ENCODE data around the gene KDELR1. TPM values are rescaled to one million over a fixed set of nuclear protein-coding genes. Genes with fewer than 3 reads are reported as not detected.

The KDELR1 gene
- total RNA-seq, 1 experiment from 2014 or later: 53.7 TPM

DNA sequence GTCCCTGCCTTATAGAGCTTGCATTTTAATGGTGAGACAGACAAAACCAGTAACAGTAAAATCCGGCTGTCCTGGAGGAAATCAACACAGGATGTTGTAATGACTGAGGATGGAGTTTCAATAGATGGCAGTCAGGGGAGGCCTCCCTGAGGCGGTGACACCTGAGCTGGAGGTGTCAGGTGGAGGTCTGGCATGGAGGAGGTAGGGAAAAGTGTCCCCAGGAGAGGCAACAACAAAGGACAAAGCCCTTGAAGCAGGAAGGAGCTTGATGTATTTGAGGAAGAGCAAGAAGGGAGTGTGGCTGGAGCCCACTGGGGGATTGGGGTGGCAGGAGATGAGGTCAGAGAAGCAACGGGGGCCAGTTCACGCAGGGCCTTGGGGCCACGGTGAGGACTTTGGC lies 9.9 kb upstream of the KDELR1 start:
- H2AFZ ChIP-seq (ENCODE audit: low read length): no peak overlapping the region
- H4K20me1 ChIP-seq (ENCODE audit: insufficient read depth, low read depth, low read length): no peaks in the 10 kb centered on the region
- no peaks in the 10 kb centered on the region for H3K9me2 ChIP-seq (replicated peaks; ENCODE audit: insufficient read depth, low read length)
- no peaks in the 10 kb centered on the region for H3K27me3 ChIP-seq (ENCODE audit: low read length)
- H3K4me2 ChIP-seq (ENCODE audit: low read depth, low read length, poor library complexity, severe bottlenecking): no peak overlapping the region
- no peaks in the 10 kb centered on the region for H3K9me3 ChIP-seq (ENCODE audit: low read length)
- DNase-seq: no peak
- no peak overlapping the region for H3K4me3 ChIP-seq (ENCODE audit: low read length)
- H3K27ac ChIP-seq (ENCODE audit: low read length): no peak overlapping the region
- no peaks in the 10 kb centered on the region for H3K36me3 ChIP-seq (ENCODE audit: insufficient read depth, low read length)
- H3K4me1 ChIP-seq (ENCODE audit: low read length): peaks cover 6% of the 10 kb centered on the region
- no peaks in the 10 kb centered on the region for H3K79me2 ChIP-seq (ENCODE audit: low read length)
- no peak overlapping the region for H3K9ac ChIP-seq (ENCODE audit: low read length)

GRCh38 chr19:48400018-48400742 lies 8.8 kb upstream of the KDELR1 start:
- no peaks in the 10 kb centered on the region for H3K9me2 ChIP-seq (replicated peaks; ENCODE audit: insufficient read depth, low read length)
- peak overlapping the region; percentile 70; the same call in 1 of the 2 replicates for H2AFZ ChIP-seq (ENCODE audit: low read length)
- DNase-seq: peak; percentile 73
- no peaks in the 10 kb centered on the region for H3K9me3 ChIP-seq (ENCODE audit: low read length)
- H3K9ac ChIP-seq (ENCODE audit: low read length): peak overlapping the region; percentile 21; the same call in 1 of the 2 replicates
- no peaks in the 10 kb centered on the region for H3K27me3 ChIP-seq (ENCODE audit: low read length)
- no peak overlapping the region for H3K4me3 ChIP-seq (ENCODE audit: low read length)
- no peaks in the 10 kb centered on the region for H3K36me3 ChIP-seq (ENCODE audit: insufficient read depth, low read length)
- no peaks in the 10 kb centered on the region for H4K20me1 ChIP-seq (ENCODE audit: insufficient read depth, low read depth, low read length)
- no peaks in the 10 kb centered on the region for H3K79me2 ChIP-seq (ENCODE audit: low read length)
- H3K27ac ChIP-seq (ENCODE audit: low read length): no peak overlapping the region
- H3K4me2 ChIP-seq (ENCODE audit: low read depth, low read length, poor library complexity, severe bottlenecking): peak overlapping the region; percentile 38
- H3K4me1 ChIP-seq (ENCODE audit: low read length): peaks cover 6% of the 10 kb centered on the region

DNA sequence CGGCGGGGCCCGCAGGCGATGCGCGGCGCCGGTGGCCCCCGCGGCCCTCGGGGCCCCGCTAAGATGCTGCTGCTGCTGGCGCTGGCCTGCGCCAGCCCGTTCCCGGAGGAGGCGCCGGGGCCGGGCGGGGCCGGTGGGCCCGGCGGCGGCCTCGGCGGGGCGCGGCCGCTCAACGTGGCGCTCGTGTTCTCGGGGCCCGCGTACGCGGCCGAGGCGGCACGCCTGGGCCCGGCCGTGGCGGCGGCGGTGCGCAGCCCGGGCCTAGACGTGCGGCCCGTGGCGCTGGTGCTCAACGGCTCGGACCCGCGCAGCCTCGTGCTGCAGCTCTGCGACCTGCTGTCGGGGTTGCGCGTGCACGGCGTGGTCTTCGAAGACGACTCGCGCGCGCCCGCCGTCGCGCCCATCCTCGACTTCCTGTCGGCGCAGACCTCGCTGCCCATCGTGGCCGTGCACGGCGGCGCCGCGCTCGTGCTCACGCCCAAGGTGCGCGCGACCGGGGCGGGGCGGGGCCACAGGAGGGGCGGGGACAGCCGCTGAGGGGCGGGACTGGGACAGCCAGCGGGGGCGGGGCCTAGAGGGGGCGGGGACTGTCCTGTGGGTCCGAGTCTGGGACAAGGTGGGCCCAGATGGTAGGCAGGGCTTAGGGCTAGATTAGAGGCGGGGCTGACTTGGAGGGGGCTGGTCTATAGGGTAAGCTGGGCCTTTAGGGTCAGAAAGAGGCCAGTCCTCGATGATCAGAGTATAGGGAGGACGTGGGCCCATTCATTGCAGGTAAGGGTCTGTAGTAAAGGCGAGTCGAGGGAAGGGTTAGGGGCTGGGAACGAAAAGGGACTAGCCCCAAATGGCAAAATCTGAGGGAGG lies 7.3 kb upstream of the KDELR1 start:
- DNase-seq: peak; percentile 64

DNA sequence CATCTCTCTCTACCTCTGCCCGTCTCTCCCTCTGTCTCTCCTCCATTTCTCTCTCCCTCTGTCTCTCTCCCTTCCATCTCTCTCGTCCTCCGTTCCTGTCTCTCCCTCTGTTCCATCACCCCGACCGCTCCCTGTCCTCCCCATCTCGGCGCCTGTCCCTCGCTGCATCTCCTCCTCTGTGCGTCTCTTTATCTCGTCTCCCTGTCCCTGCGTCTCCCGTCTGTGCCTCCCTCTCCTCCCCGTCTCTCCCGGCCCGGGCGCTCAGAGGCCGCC lies 6.7 kb upstream of the KDELR1 start:
- H3K4me1 ChIP-seq (ENCODE audit: low read length): peaks cover 6% of the 10 kb centered on the region

More for the DNA sequence above, 7.3 kb upstream of the KDELR1 start:
- Histone ChIP-seq H3K27me3 (ENCODE audit: low read length) (no peaks in the 10 kb centered on the region), H3K79me2 (ENCODE audit: low read length) (no peaks in the 10 kb centered on the region), H3K4me3 (ENCODE audit: low read length) (no peak overlapping the region), H3K36me3 (ENCODE audit: insufficient read depth, low read length) (no peaks in the 10 kb centered on the region), H3K9me3 (ENCODE audit: low read length) (no peaks in the 10 kb centered on the region), H3K9me2 (replicated peaks; ENCODE audit: insufficient read depth, low read length) (no peaks in the 10 kb centered on the region), H4K20me1 (ENCODE audit: insufficient read depth, low read depth, low read length) (no peaks in the 10 kb centered on the region), H3K4me2 (ENCODE audit: low read depth, low read length, poor library complexity, severe bottlenecking) (no peak overlapping the region), H3K27ac (ENCODE audit: low read length) (no peak overlapping the region), H3K4me1 (ENCODE audit: low read length) (peaks cover 6% of the 10 kb centered on the region), H3K9ac (ENCODE audit: low read length) (no peak overlapping the region), H2AFZ (ENCODE audit: low read length) (no peak overlapping the region)

DNA sequence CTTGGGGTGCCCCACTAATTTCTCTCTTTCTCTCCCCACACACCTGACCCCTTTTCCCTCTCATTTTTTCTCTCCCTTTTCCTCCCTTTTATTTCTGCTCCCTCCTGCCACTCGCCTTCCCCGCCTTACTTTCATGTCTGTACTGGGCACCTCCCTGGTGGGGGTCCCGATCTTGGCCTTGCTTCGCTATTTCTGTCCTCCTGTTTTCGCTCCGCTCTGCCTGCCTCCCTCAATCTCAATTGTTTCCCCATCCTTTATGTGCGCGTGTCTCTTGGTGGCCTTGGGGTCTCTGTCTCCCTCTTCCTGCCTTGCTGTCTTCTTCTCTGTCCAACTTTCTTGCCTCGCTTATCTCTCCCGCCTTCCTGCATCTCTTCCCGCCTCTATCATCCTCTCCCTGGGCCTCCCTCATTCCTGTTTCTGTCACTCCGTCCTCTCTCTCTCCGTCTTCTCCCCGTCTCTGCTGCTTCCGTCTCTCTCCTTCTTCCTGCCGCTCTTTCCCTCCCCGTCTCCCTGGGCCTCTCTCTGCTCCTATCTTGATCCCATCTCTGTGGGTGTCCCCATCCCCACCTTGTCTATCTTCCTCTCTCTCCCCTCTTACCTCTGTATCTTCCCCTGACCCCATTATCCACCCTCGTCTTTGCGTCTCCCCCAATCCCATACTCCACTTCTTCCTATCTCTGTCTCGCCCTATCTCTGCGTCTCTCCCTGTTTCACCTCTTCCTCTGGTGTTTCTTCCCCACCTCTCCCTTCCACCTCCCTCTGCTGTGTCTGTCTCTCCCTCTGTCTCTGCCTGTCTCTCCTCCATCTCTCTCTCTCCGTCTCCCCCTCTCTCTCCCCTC lies 6.1 kb upstream of the KDELR1 start:
- Histone ChIP-seq H3K27me3 (ENCODE audit: low read length) (no peaks in the 10 kb centered on the region), H3K36me3 (ENCODE audit: insufficient read depth, low read length) (no peaks in the 10 kb centered on the region), H2AFZ (ENCODE audit: low read length) (no peak overlapping the region), H3K9me2 (replicated peaks; ENCODE audit: insufficient read depth, low read length) (no peaks in the 10 kb centered on the region), H3K9me3 (ENCODE audit: low read length) (no peaks in the 10 kb centered on the region), H3K4me3 (ENCODE audit: low read length) (no peak overlapping the region), H3K4me2 (ENCODE audit: low read depth, low read length, poor library complexity, severe bottlenecking) (no peak overlapping the region), H3K27ac (ENCODE audit: low read length) (no peak overlapping the region), H3K9ac (ENCODE audit: low read length) (no peak overlapping the region), H3K4me1 (ENCODE audit: low read length) (peaks cover 6% of the 10 kb centered on the region), H4K20me1 (ENCODE audit: insufficient read depth, low read depth, low read length) (no peaks in the 10 kb centered on the region), H3K79me2 (ENCODE audit: low read length) (no peaks in the 10 kb centered on the region)
- DNase-seq: no peak

More for the DNA sequence above, 6.7 kb upstream of the KDELR1 start:
- Histone ChIP-seq H3K27ac (ENCODE audit: low read length) (no peak overlapping the region), H3K36me3 (ENCODE audit: insufficient read depth, low read length) (no peaks in the 10 kb centered on the region), H3K27me3 (ENCODE audit: low read length) (no peaks in the 10 kb centered on the region), H3K4me2 (ENCODE audit: low read depth, low read length, poor library complexity, severe bottlenecking) (no peak overlapping the region), H3K9me3 (ENCODE audit: low read length) (no peaks in the 10 kb centered on the region), H3K4me3 (ENCODE audit: low read length) (no peak overlapping the region), H3K9ac (ENCODE audit: low read length) (no peak overlapping the region), H4K20me1 (ENCODE audit: insufficient read depth, low read depth, low read length) (no peaks in the 10 kb centered on the region), H3K79me2 (ENCODE audit: low read length) (no peaks in the 10 kb centered on the region), H2AFZ (ENCODE audit: low read length) (no peak overlapping the region), H3K9me2 (replicated peaks; ENCODE audit: insufficient read depth, low read length) (no peaks in the 10 kb centered on the region)
- DNase-seq: no peak

DNA sequence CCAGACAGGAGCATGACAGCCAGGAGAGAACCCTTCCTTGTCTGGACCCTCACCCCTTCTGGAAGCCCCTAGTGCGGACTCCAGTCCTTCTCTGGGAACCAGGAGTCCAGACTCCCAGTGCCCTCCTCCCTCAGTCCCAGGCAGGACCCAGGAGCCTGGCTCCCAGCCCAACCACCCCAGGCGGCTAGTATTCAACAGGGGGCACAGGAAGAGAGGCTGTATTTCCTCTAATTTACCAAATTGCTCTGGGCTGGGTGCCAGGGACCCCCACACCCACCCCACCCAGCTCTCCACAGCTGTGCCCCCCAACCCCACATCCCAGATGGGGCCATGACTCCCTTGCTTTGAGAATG lies 5.4 kb upstream of the KDELR1 start:
- no peak overlapping the region for H3K9ac ChIP-seq (ENCODE audit: low read length)
- H4K20me1 ChIP-seq (ENCODE audit: insufficient read depth, low read depth, low read length): no peaks in the 10 kb centered on the region
- H3K4me3 ChIP-seq (ENCODE audit: low read length): no peak overlapping the region
- no peaks in the 10 kb centered on the region for H3K79me2 ChIP-seq (ENCODE audit: low read length)
- no peak overlapping the region for H3K4me2 ChIP-seq (ENCODE audit: low read depth, low read length, poor library complexity, severe bottlenecking)
- no peak for DNase-seq
- no peaks in the 10 kb centered on the region for H3K9me3 ChIP-seq (ENCODE audit: low read length)
- no peaks in the 10 kb centered on the region for H3K27me3 ChIP-seq (ENCODE audit: low read length)
- no peaks in the 10 kb centered on the region for H3K9me2 ChIP-seq (replicated peaks; ENCODE audit: insufficient read depth, low read length)
- no peaks in the 10 kb centered on the region for H3K36me3 ChIP-seq (ENCODE audit: insufficient read depth, low read length)
- H3K27ac ChIP-seq (ENCODE audit: low read length): no peak overlapping the region
- H3K4me1 ChIP-seq (ENCODE audit: low read length): peaks cover 7% of the 10 kb centered on the region
- no peak overlapping the region for H2AFZ ChIP-seq (ENCODE audit: low read length)

DNA sequence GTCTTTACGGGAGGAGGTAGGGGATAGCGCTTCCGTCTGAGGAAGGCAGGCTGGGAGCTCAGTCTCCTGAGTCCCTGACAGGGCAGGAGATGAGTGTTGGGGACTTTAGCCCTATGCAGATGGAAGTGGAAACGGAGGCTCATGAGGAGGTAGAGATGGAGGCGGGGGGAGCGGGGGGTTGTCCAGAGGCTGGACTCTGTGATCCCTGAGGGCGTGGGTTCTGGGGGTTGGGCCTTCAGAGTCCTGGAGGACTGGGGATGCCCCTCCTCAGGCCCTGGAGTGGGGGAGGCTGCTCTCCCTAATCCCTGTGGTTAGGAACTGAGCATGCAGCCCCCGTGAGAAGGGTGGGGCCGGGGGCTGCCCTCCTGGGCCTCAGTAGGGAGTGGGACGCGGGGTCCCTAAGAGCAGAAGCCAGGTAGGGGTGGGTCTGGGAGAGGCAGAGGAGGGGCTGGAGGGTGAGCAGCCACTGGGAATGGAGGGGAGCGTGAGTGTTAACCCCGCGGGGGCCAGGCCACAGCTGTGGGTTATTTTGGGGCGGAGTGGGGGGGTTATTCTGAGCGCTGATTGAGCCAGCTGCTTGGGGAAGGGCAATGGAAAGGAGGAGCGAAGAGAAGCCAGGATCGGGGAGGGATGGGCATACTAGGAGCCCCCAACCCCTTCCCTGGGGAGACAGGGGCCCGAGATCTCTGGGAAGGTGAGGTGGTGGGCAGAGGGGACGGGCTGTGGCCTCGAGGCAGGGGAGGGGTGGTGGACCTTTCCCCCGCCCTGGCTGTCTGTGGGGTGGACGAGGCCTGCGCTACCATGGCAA lies 4.9 kb upstream of the KDELR1 start:
- Histone ChIP-seq H3K27ac (ENCODE audit: low read length) (no peak overlapping the region), H3K4me2 (ENCODE audit: low read depth, low read length, poor library complexity, severe bottlenecking) (no peak overlapping the region), H3K79me2 (ENCODE audit: low read length) (peaks cover 1% of the 10 kb centered on the region), H3K36me3 (ENCODE audit: insufficient read depth, low read length) (no peaks in the 10 kb centered on the region), H3K27me3 (ENCODE audit: low read length) (no peaks in the 10 kb centered on the region), H3K4me3 (ENCODE audit: low read length) (no peak overlapping the region), H3K4me1 (ENCODE audit: low read length) (peaks cover 9% of the 10 kb centered on the region), H2AFZ (ENCODE audit: low read length) (no peak overlapping the region), H3K9ac (ENCODE audit: low read length) (no peak overlapping the region), H3K9me2 (replicated peaks; ENCODE audit: insufficient read depth, low read length) (no peaks in the 10 kb centered on the region), H4K20me1 (ENCODE audit: insufficient read depth, low read depth, low read length) (no peaks in the 10 kb centered on the region), H3K9me3 (ENCODE audit: low read length) (no peaks in the 10 kb centered on the region)
- DNase-seq: no peak
